Ishikawa (cell line): ENCODE data around the gene CAMTA1.

Experiments
- CEBPB ChIP-seq: IDR thresholded peaks from 2 replicates; pipeline ENCODE4 v1.6.1; 2012
- CREB1 ChIP-seq: IDR thresholded peaks from 2 replicates; pipeline ENCODE4 v1.6.1; 2012; ENCODE audit warnings: low read depth
- EGR1 ChIP-seq: IDR thresholded peaks from 2 replicates; pipeline ENCODE4 v1.6.1; 2012
- EP300 ChIP-seq: IDR thresholded peaks from 2 replicates; pipeline ENCODE4 v1.6.1; 2012; ENCODE audit warnings: borderline replicate concordance
- FOXM1 ChIP-seq: IDR thresholded peaks from 2 replicates; pipeline ENCODE4 v1.6.1; 2012; ENCODE audit warnings: low read depth, borderline replicate concordance
- NFIC ChIP-seq: IDR thresholded peaks from 2 replicates; pipeline ENCODE4 v1.6.1; 2012
- RAD21 ChIP-seq: IDR thresholded peaks from 2 replicates; pipeline ENCODE4 v1.6.1; 2012; ENCODE audit warnings: low read depth
- REST ChIP-seq: IDR thresholded peaks from 2 replicates; pipeline ENCODE4 v1.6.1; 2012; ENCODE audit warnings: low read depth, mild to moderate bottlenecking
- TAF1 ChIP-seq: IDR thresholded peaks from 2 replicates; pipeline ENCODE4 v1.6.1; 2012; ENCODE audit warnings: low read depth, mild to moderate bottlenecking
- TCF12 ChIP-seq: IDR thresholded peaks from 2 replicates; pipeline ENCODE4 v1.6.1; 2012; ENCODE audit warnings: low read depth
- TEAD4 ChIP-seq: IDR thresholded peaks from 2 replicates; pipeline ENCODE4 v1.6.1; 2012
- YY1 ChIP-seq: IDR thresholded peaks from 2 replicates; pipeline ENCODE4 v1.6.1; 2012; ENCODE audit warnings: low read depth
- ZBTB7A ChIP-seq: IDR thresholded peaks from 2 replicates; pipeline ENCODE4 v1.6.1; 2012; ENCODE audit warnings: low read depth
- TF ChIP-seq, protein P1 (sequence below): IDR thresholded peaks from 2 replicates; pipeline ENCODE4 v1.6.1; 2012
- TF ChIP-seq, protein P2 (sequence below): IDR thresholded peaks from 2 replicates; pipeline ENCODE4 v1.6.1; 2012

Gene CAMTA1

DNA sequence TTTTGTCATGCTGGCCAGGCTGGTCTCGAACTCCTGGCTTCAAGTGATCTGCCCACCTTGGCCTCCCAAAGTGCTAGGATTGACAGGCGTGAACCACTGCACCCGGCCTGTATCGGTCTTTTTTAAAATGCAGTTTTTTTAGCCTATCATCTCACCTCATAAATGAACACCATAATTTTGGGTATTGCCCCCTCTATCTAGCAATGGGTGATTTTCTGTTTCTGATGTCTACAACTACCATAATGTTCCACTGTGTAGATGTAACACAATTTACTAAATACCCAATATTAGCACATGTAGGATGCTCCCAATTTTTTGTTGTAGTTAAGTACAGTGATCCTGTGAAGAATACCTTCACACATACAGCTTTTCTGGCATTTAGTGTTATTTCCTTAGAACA is 2.0 kb upstream of the CAMTA1 start:
- TF ChIP-seq TAF1 (no peak), ZBTB7A (no peak), EGR1 (no peak), YY1 (no peak), CEBPB (no peak), TEAD4 (no peak), REST (no peak)
- TF ChIP-seq, protein P1, sequence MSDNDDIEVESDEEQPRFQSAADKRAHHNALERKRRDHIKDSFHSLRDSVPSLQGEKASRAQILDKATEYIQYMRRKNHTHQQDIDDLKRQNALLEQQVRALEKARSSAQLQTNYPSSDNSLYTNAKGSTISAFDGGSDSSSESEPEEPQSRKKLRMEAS, result no peak

GRCh38 chr1:6783936-6784559 is 1.2 kb upstream of the CAMTA1 start:
- TF ChIP-seq ZBTB7A (peak; percentile 61; the same call in 1 of the 2 replicates), NFIC (peak; percentile 26; the same call in 1 of the 2 replicates), TAF1 (0 out of 2 replicates have a peak, but pooled peaks have one; percentile 46), FOXM1 (no peak), CEBPB (no peak)

DNA sequence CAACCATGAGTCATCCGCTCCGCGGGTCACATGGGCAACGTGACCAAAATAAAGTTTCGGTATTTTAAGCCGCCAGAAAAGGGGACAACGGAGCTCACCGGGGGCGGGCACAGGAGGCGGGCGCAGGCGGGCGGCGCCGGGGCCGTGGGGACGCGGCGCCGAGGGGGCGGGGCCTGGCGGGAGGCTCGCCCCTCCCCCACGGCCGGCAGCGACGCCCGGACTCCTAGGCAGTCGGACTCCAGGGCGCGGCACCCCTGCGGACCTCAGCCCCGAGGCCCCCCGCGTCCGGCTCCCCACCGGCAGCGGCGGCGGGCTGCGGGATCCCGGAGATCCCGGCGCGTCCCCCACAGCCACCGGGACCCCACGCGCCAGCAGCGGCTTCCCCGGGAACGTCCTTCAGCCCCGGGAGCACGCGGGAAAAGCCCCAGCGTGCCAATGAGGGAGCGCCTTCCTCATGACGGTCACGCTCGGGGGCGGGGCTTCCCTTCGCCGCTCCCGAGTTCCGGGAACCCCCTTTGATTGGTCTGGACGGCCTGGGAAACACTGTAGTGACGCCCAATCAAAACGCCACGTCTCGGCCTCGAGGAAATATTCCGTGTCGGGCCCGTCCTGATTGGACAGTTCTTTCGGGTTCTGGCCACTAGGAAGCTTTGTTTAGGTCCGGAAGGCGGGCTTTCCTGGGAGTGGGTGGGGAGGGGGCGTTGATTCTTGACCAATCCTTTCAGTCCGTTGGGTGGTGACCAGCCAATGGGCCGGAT is 515 bp upstream of the CAMTA1 start:
- TF ChIP-seq, protein P1, result peak; percentile 93
- TF ChIP-seq ZBTB7A (no peak; the same call in 1 of the 2 replicates), CREB1 (peak; percentile 65), TEAD4 (peak; percentile 15; the same call in 1 of the 2 replicates), TAF1 (no peak), REST (no peak), NFIC (no peak), EGR1 (no peak), RAD21 (no peak)
- TF ChIP-seq, protein P2, sequence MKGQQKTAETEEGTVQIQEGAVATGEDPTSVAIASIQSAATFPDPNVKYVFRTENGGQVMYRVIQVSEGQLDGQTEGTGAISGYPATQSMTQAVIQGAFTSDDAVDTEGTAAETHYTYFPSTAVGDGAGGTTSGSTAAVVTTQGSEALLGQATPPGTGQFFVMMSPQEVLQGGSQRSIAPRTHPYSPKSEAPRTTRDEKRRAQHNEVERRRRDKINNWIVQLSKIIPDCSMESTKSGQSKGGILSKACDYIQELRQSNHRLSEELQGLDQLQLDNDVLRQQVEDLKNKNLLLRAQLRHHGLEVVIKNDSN, result peak; percentile 93

DNA sequence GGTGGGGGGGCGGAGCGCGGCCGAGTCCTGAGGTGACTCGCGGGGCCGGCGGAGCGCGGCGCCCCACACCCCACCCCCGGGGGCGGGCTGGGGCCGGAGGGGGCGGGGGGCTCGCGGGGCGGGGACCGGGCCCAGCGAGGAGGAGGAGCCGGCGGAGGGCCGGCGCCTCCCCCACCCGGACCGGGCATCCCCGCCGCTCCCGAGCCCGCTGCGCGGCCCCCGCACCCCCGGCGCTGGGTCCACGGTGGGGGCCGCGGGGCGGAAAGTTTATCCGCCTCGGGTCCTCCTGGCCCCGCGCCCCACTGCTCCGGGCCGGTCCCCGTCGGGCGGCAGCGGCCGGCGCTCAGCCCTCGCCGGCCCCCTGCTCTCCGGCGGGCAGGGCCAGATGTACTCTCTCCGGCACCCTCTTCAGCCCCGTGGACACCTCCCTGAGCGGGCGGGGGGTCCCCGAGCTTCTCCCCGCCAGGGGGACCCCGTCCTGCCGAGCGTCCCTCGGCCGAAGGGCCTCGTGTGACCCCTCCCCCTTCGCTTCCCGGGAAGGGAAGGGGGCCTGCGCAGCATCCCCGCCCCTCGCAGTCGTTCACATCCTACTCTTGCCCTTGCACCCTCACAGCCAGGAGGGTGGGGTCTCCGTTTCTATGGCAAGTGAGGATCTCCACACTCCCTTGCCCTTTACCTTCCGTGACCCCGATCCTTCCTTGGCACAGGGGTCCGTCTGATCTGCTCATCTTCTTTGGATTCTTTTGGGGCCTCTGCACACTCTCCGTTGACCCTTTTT is 663 bp downstream of the CAMTA1 start:
- TF ChIP-seq, protein P2, result no peak
- TF ChIP-seq ZBTB7A, result 0 out of 2 replicates have a peak, but pooled peaks have one; percentile 37
- TF ChIP-seq TCF12, result no peak
- TF ChIP-seq, protein P1, result no peak

- TF ChIP-seq CREB1, result no peak
- no peak for TF ChIP-seq TEAD4
- TF ChIP-seq YY1, result no peak
- no peak for TF ChIP-seq TCF12
- no peak for TF ChIP-seq TAF1
- no peak for TF ChIP-seq REST
- TF ChIP-seq, protein P2, result no peak
- TF ChIP-seq RAD21, result no peak
- no peak for TF ChIP-seq FOXM1
- TF ChIP-seq CEBPB, result no peak
- TF ChIP-seq, protein P1, result no peak
- no peak for TF ChIP-seq EGR1
- no peak for TF ChIP-seq NFIC
- no peak for TF ChIP-seq ZBTB7A
- no peak for TF ChIP-seq EP300
These were observed 3.7 kb downstream of the CAMTA1 start for GRCh38 chr1:6788946-6789345.
